ENCODE data around the gene JMJD7. TPM values are rescaled to one million over a fixed set of nuclear protein-coding genes. Genes with fewer than 3 reads are reported as not detected.

JMJD7 gene
- total RNA-seq (4.2 TPM), polyA plus RNA-seq (15.7 TPM)

DNA sequence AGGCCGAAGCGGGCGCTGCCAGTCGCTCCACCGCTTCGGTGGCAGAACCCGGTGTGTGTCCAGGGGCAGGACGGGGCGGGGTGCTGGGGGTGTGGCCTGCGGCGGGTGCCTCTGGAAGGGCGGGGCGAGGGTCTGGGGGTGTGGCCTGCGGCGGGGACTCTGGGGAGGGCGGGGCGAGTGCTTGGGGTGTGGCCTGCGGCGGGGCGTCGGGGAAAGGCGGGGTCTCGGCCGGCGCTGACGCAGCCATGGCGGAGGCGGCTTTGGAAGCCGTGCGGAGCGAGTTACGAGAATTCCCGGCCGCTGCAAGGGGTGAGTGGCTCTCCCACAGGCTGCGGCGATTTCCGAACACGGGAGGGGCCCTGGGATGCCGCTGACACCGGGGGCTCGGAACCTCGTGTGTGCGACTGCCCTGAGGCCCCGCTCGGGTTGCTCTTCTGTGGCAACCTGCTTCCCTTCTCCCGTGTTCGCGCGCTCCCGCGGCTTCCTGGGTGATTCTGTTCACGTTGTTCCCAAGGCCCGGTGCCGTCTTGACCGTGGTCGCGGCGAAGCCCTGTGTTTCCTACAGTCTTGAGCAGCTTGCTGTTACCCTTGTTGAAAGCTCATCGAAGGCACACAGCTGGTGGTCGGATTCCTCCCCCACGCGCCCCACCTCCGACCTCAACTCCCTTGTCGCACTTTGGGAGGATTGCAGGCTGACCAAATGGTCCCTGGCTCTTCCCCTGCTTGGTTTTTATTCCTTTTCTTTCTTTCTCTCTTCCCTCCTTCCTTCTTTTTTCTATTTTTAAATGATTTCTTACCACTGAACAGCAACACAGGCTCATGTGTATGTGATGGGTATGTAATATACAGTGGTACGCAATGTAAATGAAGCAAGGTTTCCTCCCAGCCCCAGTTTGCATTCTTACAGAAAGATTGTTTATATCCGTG is at the start of gene JMJD7:
Gene JMJD7 (plus strand): TSS at position 213 of the 927 bp plus-strand sequence. CDS start 33 bp downstream, at position 246.
- WGBS, result under 1% methylated on average over 66 of the region's 66 CpGs

GRCh38 chr15:41778521-41778920 is 49.4 kb upstream of the JMJD7 start:
- 41% methylated on average over 1 of the region's 1 CpG for WGBS
- no peak for DNase-seq (ENCODE audit: extremely low spot score)
- Histone ChIP-seq H3K4me1 (ENCODE audit: insufficient read depth) (peaks cover 3% of the 10 kb centered on the region), H3K27ac (ENCODE audit: low read depth) (no peak overlapping the region), H3K36me3 (ENCODE audit: insufficient read depth) (no peaks in the 10 kb centered on the region), H3K4me3 (ENCODE audit: low read depth, low read length) (no peak overlapping the region)

More for the DNA sequence above, at the start of gene JMJD7:
- peak within 1 kb of the TSS; percentile 43 for H3K27ac ChIP-seq (ENCODE audit: low read depth)
- peak; percentile 71 for DNase-seq (ENCODE audit: extremely low spot score)
- no peaks in the 10 kb centered on the region for H3K4me1 ChIP-seq (ENCODE audit: insufficient read depth)
- peaks cover 4% of the 10 kb centered on the region for H3K36me3 ChIP-seq (ENCODE audit: insufficient read depth)
- H3K4me3 ChIP-seq (ENCODE audit: low read depth, low read length), result peak within 1 kb of the TSS; percentile 46

- Histone ChIP-seq H3K27ac (ENCODE audit: low read depth) (no peak overlapping the region), H3K4me3 (ENCODE audit: low read depth, low read length) (no peak overlapping the region), H3K36me3 (ENCODE audit: insufficient read depth) (no peaks in the 10 kb centered on the region), H3K4me1 (ENCODE audit: insufficient read depth) (peaks cover 3% of the 10 kb centered on the region)
- 49% methylated on average over 4 of the region's 4 CpGs for WGBS
- DNase-seq (ENCODE audit: extremely low spot score), result no peak
These were observed 48.2 kb upstream of the JMJD7 start for GRCh38 chr15:41779662-41780157.

GRCh38 chr15:41780266-41780665 is 47.6 kb upstream of the JMJD7 start:
- Histone ChIP-seq H3K4me1 (ENCODE audit: insufficient read depth) (peaks cover 3% of the 10 kb centered on the region), H3K36me3 (ENCODE audit: insufficient read depth) (no peaks in the 10 kb centered on the region), H3K27ac (ENCODE audit: low read depth) (no peak overlapping the region), H3K4me3 (ENCODE audit: low read depth, low read length) (no peak overlapping the region)
- 19% methylated on average over 2 of the region's 2 CpGs for WGBS
- no peak for DNase-seq (ENCODE audit: extremely low spot score)

DNA sequence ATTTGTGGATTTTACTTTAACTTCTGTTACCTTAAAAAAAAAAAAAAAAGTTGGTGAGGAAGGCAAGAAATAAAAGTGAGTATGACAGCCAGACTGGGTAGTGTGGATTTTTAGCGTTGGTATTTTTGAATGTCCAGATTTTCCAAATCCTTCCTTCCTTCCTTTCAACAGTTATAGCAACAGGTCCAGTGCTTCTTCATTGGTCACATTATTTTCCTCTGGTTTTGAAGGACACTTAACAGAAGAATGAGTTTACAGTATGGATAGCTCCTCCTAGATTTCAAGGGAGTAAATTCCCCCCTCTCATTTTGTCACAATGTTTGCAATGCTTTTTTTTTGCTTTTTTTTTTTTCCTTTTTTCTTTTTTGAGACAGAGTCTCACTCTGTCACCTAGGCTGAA is 47.2 kb upstream of the JMJD7 start:
- no peak overlapping the region for H3K4me3 ChIP-seq (ENCODE audit: low read depth, low read length)
- peaks cover 3% of the 10 kb centered on the region for H3K4me1 ChIP-seq (ENCODE audit: insufficient read depth)
- DNase-seq (ENCODE audit: extremely low spot score), result no peak
- no peaks in the 10 kb centered on the region for H3K36me3 ChIP-seq (ENCODE audit: insufficient read depth)
- H3K27ac ChIP-seq (ENCODE audit: low read depth), result no peak overlapping the region
- 9% methylated on average over 1 of the region's 1 CpG for WGBS

- H3K36me3 ChIP-seq (ENCODE audit: insufficient read depth), result peaks cover 1% of the 10 kb centered on the region
- 94% methylated on average over 5 of the region's 5 CpGs for WGBS
- DNase-seq (ENCODE audit: extremely low spot score), result no peak
- H3K4me3 ChIP-seq (ENCODE audit: low read depth, low read length), result no peak overlapping the region
- no peaks in the 10 kb centered on the region for H3K4me1 ChIP-seq (ENCODE audit: insufficient read depth)
- no peak overlapping the region for H3K27ac ChIP-seq (ENCODE audit: low read depth)
These were observed 45.3 kb upstream of the JMJD7 start for GRCh38 chr15:41782371-41783282.

- no peaks in the 10 kb centered on the region for H3K4me1 ChIP-seq (ENCODE audit: insufficient read depth)
- WGBS, result 65% methylated on average over 1 of the region's 1 CpG
These were observed 44.6 kb upstream of the JMJD7 start for GRCh38 chr15:41783296-41783695.

GRCh38 chr15:41788262-41788661 is 39.6 kb upstream of the JMJD7 start:
- H3K27ac ChIP-seq (ENCODE audit: low read depth), result no peak overlapping the region
- no peaks in the 10 kb centered on the region for H3K4me1 ChIP-seq (ENCODE audit: insufficient read depth)
- 82% methylated on average over 3 of the region's 3 CpGs for WGBS
- H3K36me3 ChIP-seq (ENCODE audit: insufficient read depth), result peaks cover 1% of the 10 kb centered on the region
- no peak for DNase-seq (ENCODE audit: extremely low spot score)
- no peak overlapping the region for H3K4me3 ChIP-seq (ENCODE audit: low read depth, low read length)

More at GRCh38 chr15:41783296-41783695, 44.6 kb upstream of the JMJD7 start:
- no peak for DNase-seq (ENCODE audit: extremely low spot score)
- no peak overlapping the region for H3K27ac ChIP-seq (ENCODE audit: low read depth)
- H3K36me3 ChIP-seq (ENCODE audit: insufficient read depth), result peaks cover 1% of the 10 kb centered on the region
- no peak overlapping the region for H3K4me3 ChIP-seq (ENCODE audit: low read depth, low read length)

DNA sequence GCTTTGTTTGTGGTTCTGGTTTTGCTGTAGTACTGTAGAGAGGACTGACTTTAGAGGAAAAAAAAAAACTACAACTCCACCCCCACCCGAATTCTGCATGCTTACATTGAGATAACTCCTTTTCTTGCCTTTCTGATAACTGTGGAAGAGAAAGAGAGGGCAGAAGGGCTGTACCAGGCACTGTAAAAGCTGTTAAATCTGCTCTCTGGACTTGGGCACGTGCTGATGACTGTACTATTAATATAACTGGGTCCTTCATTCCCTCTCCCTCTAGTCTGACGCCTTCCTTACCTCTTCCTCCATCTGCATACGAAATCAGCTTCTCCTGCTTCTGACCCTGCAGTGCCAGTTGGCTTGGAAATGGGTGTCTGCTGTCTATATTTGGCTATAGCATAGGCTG is 38.7 kb upstream of the JMJD7 start:
- Histone ChIP-seq H3K4me1 (ENCODE audit: insufficient read depth) (no peaks in the 10 kb centered on the region), H3K4me3 (ENCODE audit: low read depth, low read length) (no peak overlapping the region), H3K27ac (ENCODE audit: low read depth) (no peak overlapping the region), H3K36me3 (ENCODE audit: insufficient read depth) (peaks cover 1% of the 10 kb centered on the region)
- no peak for DNase-seq (ENCODE audit: extremely low spot score)
- WGBS, result 50% methylated on average over 4 of the region's 4 CpGs

DNA sequence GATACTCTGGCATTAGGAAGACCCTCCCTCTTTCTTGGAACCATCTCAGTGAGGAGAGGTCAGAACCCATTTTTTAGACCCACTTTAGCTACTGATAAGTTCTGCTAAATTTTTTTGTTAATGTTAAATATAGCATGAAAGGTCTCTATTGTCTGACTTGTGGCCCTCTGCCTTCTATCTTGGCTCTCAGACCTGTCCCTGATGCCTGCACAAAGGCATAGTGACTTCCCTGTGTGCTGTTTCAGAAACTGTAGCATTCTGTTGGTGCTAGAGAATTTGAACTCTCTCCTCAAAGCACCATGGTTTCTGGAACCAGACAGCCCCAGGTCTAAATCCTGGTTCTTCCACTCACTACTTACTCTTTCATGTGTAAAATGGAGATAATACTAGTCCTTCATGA is 38.2 kb upstream of the JMJD7 start:
- no peak for DNase-seq (ENCODE audit: extremely low spot score)
- Histone ChIP-seq H3K4me1 (ENCODE audit: insufficient read depth) (no peaks in the 10 kb centered on the region), H3K27ac (ENCODE audit: low read depth) (no peak overlapping the region), H3K4me3 (ENCODE audit: low read depth, low read length) (no peak overlapping the region), H3K36me3 (ENCODE audit: insufficient read depth) (peaks cover 1% of the 10 kb centered on the region)

DNA sequence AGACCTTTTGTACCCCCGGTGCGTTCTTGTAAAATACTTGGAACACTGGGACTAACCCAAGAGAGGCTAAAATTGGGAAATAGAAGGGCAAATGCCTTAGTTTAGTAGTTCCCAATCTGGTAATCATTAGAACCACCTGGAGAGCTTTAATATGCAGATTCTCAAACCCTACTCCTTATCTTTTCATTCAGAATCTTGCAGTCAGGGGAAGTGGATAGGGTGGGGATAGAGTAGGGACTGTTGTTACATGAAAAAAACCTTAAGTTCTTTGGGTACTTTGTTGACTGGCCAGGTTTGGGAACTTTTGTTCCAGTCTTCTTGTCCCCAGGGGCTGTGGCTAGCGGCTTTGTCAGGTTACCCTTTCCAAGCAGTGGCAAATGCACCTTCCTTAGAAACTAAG is 37.7 kb upstream of the JMJD7 start:
- H3K27ac ChIP-seq (ENCODE audit: low read depth), result no peak overlapping the region
- H3K36me3 ChIP-seq (ENCODE audit: insufficient read depth), result peaks cover 1% of the 10 kb centered on the region
- DNase-seq (ENCODE audit: extremely low spot score), result no peak
- no peak overlapping the region for H3K4me3 ChIP-seq (ENCODE audit: low read depth, low read length)
- 90% methylated on average over 3 of the region's 3 CpGs for WGBS
- no peaks in the 10 kb centered on the region for H3K4me1 ChIP-seq (ENCODE audit: insufficient read depth)

DNA sequence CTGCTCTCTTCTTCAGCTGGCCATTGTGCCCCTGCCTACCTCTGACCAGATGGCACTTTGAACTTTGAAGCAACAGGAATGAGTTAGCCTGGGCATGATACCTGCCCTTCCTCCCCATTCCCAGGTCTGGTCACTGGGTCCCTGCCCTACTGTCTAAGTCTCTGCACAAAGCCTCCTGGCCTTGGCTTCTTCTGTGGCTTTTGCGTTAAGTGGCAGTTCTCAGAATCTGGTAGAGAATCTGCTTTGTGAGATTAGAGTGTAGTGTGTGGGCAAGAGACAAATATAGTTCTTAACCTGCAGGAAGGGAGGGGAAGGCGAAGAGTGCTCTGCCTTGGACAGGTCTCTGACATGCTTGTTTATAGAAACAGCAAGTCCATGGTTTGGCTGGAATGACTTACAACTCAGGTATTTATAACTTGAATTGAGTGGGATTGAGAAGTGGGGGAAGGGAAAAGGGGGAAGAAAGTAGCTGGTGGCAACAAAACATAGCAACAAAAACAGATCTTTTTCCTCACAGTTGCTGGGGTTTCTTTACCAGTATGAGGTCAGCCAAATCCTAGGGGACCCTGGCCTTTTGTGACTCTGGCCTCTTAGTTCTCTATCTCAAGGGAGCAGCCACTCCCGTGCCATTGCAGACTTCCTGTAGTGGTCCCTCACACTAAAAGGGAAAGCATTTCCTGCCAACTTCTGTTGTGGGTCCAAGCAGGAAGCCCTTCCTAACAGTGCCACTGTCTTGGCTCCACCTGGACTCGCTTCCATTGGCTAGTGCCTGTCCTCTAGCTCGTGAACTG is 36.9 kb upstream of the JMJD7 start:
- DNase-seq (ENCODE audit: extremely low spot score), result no peak
- Histone ChIP-seq H3K4me1 (ENCODE audit: insufficient read depth) (no peaks in the 10 kb centered on the region), H3K27ac (ENCODE audit: low read depth) (no peak overlapping the region), H3K36me3 (ENCODE audit: insufficient read depth) (peaks cover 1% of the 10 kb centered on the region), H3K4me3 (ENCODE audit: low read depth, low read length) (no peak overlapping the region)
- WGBS, result 47% methylated on average over 5 of the region's 5 CpGs

DNA sequence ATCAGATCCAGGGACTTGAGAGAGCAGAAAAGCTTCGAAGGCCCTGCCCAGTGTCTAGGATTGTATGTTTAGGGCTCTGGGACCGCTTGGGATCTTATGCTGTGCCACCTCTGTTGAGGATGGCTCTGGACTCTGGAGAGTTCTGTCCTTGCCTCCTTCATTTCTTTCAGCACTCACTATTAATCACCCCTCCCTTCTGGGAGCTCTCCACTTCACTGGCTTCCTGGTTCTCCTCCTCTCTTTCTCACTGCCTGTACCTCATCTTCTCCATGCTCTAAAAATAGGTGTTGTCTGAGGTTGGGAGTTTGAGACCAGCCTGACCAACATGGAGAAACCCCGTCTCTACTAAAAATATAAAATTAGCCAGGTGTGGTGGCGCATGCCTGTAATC is 36.4 kb upstream of the JMJD7 start:
- 80% methylated on average over 4 of the region's 4 CpGs for WGBS
- DNase-seq (ENCODE audit: extremely low spot score), result no peak
- Histone ChIP-seq H3K27ac (ENCODE audit: low read depth) (no peak overlapping the region), H3K36me3 (ENCODE audit: insufficient read depth) (peaks cover 1% of the 10 kb centered on the region), H3K4me1 (ENCODE audit: insufficient read depth) (no peaks in the 10 kb centered on the region), H3K4me3 (ENCODE audit: low read depth, low read length) (no peak overlapping the region)
